GM19395 (cell line): Measurements from ENCODE around the gene FUT8.

Experiments
- ATAC-seq: cut with Tn5 transposase; IDR thresholded peaks from one replicate; pipeline ENCODE4 v1.9.1; 2021; ENCODE audit warnings: mild to moderate bottlenecking, moderate library complexity; ENCODE audit not compliant: unreplicated experiment

FUT8 gene

GRCh38 chr14:65412032-65412846, at the start of gene FUT8:
Gene FUT8, plus strand, starts transcription at chr14:65412730. Its CDS starts 148,834 bp downstream, at chr14:65561564.
- peak; percentile 67 for ATAC-seq

- no peak for ATAC-seq
These were observed 45.5 kb upstream of the FUT8 start for GRCh38 chr14:65366802-65367565.

GRCh38 chr14:65369560-65369959, 43.0 kb upstream of the FUT8 start:
- no peak for ATAC-seq

- no peak for ATAC-seq
These were observed 41.7 kb upstream of the FUT8 start for GRCh38 chr14:65370801-65371248.

- ATAC-seq = no peak
These were observed 40.7 kb upstream of the FUT8 start for GRCh38 chr14:65371784-65372183.

- ATAC-seq = no peak
These were observed 39.4 kb upstream of the FUT8 start for GRCh38 chr14:65373016-65373670.

- no peak for ATAC-seq
These were observed 38.9 kb upstream of the FUT8 start for GRCh38 chr14:65373671-65374039.

- ATAC-seq = no peak
These were observed 35.0 kb upstream of the FUT8 start for GRCh38 chr14:65377576-65377975.

GRCh38 chr14:65382586-65382985, 29.9 kb upstream of the FUT8 start:
- no peak for ATAC-seq

- no peak for ATAC-seq
These were observed 25.4 kb upstream of the FUT8 start for GRCh38 chr14:65387171-65387570.

GRCh38 chr14:65387628-65388027, 24.9 kb upstream of the FUT8 start:
- no peak for ATAC-seq

- ATAC-seq = no peak
These were observed 20.2 kb upstream of the FUT8 start for GRCh38 chr14:65392296-65392695.

GRCh38 chr14:65396082-65396910, 16.2 kb upstream of the FUT8 start:
- no peak for ATAC-seq

- ATAC-seq = no peak
These were observed 9.3 kb upstream of the FUT8 start for GRCh38 chr14:65403231-65403630.

GRCh38 chr14:65408113-65408512, 4.4 kb upstream of the FUT8 start:
- no peak for ATAC-seq

GRCh38 chr14:65410640-65411039, 1.9 kb upstream of the FUT8 start:
- no peak for ATAC-seq

- peak; percentile 61 for ATAC-seq
These were observed 886 bp upstream of the FUT8 start for GRCh38 chr14:65411656-65412031.

- peak; percentile 50 for ATAC-seq
These were observed 567 bp downstream of the FUT8 start for GRCh38 chr14:65412856-65413738.

- ATAC-seq = no peak
These were observed 1.2 kb downstream of the FUT8 start for GRCh38 chr14:65413739-65414045.
